NCI-H1436 treated with DMSO at 0.1 percent for 48 hours (cell line): Measurements from ENCODE around the gene B4GALT2.

Source experiments
- DNase-seq: peaks from one replicate; lab custom pipeline; 2025; lab: John Stamatoyannopoulos, UW

Gene B4GALT2

DNA sequence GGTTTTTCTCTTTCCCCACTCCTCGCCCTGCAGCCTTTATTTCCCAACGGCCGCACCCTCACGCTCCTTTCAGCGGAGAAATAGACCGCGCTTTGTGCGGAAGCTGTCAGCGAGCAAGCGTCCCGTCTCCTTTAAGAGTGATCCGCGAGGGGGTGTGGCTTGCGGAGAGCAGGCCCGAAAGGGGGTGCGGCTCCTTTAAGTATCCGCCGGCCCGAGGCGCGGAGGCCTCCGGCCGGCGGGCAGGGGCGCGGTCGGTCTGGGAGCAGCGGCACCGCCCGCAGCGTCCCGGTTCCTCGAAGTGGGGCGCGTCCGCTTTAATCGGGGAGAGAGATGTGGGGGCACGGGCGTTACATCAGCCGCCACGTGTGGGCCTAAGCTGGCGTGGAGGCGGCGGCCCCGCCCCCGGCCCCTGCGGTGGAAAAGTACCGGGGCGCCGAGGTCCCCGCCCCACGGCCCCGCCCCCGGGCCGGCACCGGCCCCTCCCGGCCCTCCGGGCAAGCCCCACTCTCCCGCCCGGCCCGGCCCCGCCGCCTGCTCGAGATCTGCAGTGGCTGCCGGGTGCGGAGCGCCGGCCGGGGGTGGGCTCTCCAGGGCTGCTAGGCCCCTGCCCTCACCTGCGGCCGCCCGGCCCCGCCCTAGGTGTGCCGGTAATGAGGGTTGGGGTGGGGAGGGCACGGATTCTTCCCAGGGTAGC lies 51.0 kb downstream of the B4GALT2 start:
- DNase-seq: no peak

DNA sequence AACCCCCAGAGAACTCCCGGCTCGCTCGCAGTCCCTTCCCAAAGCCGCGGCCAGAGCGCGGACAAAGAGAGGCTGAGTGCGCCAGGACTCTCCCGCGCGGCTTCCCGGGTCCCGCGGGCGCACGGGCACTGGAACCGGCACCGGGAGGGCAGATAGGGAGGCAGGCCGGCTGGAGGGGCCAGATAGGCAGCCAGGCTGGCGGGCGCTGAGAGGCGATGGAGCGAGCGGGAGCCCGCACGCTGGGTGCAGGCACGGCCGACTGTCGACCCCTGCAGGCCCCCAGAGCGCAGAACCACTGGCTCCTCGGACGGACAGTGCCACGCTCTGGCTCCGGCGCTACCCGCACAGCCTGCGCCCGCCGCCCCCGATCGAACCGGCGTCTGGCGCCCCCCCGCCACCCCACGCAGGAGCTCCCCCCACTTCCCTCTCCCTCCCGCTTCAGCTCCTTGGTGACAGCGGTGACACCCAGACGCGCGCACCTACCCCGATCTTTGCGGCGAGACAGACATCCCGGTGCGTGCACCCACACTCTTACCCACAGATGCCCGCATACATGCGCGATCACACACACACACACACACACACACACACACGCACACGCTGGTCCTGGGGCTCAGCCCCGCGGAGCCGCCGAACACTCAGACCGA lies 51.7 kb downstream of the B4GALT2 start:
- no peak for DNase-seq

DNA sequence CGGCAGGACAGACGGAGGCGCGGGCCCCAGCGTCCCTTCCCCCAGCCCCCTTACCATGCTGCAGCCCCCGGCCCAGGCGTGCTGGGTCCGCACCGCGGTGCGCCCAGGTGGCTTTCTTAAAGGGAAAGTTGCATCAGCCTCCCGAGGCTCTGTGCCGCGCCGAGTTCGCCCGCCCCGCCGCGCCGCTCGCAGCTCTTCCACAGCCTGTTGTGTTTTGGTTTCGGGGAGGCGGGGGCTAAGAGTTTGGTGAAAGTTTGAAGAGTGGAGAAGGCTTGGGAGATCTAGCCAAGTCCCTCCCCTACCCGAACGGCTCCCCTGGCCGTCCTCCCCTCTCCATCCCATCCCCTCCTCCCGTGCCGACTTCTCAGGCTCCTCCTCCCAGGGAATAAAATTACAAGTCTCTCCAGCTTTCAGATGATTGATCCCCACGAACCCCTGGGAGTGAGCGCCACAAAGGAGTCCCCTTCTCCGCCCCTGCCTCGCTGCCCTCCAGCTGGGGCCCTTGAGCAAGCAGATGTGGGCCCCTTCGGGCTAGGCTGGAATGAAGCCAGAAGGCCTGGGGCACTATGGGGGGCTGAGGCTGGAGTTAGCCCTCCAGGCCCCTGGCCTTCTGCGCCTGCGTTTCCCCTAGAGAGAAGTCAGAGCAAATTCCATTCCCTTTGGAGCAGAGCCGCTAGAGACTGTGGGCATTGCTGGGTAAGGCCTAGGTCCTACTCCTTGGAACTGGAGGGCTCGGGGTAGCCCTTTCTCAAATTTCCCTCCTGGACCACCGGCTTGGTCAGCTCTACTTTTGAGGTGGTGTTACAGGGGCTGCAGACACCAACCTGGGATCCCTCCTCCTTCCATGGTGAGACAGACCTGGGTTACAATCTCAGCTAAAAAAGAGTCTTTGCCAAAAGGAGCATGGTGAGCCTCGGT lies 52.5 kb downstream of the B4GALT2 start, which contains the start of gene SLC6A9:
TSS of gene SLC6A9 (minus strand) at position 211 of the 918 bp plus-strand sequence. CDS start 7,185 bp downstream, outside the sequence.
- no peak for DNase-seq

DNA sequence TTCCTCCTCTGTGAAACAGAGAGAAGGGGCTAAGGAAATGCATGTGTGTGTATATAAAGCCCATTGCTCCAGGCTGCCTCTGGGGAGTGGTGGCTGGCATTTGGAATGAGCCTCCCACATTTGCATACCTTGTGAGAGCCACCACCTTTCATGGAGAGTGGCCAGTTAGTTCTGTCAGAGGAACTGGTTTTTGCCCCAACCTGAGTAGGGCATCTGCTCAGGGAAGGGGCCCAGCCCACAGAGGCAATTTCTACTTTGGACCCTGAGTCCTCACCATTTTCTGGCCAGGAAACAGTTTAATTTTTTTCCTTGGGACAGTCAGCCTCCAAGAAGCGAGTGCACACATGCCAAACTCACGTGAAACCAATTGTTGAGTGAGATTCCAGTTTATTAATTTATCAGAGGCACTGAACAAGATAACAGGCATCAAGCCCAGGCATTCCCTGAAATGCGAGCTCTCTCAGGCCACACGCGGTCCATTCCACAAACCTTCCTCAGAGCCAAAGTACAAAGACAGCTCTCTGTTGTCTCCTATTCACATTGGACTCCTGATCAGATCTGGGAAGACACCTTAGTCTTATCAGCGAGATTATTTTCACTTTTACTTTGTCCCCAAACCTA lies 53.3 kb downstream of the B4GALT2 start:
- no peak for DNase-seq

DNA sequence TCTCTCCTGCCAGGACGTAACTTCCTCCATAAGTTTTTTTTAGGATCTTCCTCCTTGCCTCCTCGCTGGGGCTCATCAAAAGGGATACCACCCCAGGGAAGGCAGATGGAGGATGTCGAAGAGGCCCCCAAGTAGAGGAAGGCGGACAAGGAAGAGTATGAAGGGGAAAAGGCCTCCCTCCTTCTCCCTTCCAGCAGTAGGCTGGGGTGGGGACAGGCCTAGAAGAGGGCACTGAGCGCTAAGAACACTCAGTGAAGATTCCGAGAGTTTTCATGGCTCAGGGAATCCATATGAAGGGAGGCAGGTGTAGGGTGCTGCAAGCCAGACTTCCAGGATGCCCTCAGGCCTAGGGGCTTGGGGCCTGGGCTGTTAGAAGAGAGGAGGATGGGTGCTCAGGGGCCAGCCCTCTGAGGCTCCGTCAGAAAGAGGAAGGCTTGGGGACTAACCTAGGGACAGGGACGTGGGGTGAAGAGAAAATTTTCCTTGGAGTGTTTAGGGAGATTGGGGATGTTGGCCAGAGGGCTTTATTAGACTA lies 54.1 kb downstream of the B4GALT2 start:
- no peak for DNase-seq

DNA sequence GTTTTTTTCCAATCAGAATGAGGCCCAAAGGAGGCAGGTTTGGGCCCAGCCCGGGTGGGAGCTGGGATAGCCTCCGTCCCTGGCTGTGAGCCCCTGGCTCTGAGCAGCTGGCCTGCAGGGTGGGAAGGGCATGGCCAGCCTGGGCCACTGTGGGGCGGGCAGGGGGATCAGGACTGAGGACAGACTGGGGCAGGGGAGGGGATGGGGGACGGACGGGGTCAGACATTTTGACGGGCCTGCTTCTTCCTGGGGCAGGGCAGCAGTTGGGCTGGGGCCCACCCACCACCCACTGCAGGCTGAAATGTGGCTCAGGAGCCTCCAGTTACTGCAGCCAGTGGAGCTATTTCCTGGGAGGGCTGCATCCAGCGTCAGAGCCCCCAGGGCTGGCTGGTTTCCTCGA lies 54.7 kb downstream of the B4GALT2 start:
- DNase-seq: no peak

DNA sequence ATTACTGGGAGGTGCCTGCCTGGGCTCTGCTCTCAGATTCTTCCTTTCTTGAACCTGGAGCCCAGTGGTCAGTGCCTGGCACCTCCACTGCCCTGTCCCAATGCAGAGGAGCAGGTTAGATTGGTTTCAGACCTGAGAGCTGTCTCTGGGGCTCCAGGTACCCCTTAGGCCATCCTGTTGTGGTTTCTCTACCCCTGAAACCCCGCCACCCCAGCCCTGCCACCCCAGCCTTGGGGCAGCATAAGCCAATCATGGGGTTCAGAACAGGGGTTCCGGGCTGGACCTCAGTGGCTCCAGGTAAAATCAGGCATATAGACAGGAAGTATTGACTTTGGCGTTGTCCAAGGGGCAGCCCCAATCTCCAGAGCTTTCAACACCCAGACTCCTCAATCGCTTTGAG lies 55.4 kb downstream of the B4GALT2 start:
- DNase-seq: no peak

DNA sequence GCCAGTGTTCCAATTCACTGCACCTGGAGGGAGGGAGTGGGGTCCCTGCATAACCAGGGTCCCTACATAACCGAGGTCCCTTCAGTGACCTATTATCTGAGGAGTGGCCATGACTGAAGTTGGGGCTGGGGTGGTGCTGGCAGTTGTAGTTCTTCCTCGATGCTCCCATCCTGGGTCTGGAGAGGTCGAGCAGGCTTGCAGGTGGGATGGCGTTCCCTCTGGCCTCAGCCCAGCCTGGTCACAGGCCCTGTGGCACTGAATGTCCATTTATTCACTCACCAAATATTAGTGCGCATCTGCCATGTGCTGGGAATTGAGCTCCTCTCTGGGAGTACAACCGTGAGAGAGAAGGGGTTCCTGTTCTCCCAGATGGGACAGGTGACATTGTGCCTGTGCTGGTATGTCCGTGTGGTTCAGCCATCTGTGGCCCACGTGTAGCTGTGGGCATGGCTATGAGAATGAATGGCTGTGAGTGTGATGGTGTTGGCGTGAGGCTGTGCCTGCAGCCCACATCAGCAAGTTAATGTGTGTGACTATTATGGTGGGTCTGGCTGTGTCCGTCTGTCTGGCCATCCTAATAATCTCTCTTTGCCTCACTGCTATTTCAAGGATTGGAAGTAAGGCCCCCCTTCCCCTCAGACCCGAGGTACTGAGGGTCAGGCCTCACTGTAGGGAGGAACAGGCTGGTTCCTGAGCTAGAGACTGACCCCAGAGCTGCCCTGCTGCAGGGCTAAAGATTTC lies 56.1 kb downstream of the B4GALT2 start:
- DNase-seq: no peak

DNA sequence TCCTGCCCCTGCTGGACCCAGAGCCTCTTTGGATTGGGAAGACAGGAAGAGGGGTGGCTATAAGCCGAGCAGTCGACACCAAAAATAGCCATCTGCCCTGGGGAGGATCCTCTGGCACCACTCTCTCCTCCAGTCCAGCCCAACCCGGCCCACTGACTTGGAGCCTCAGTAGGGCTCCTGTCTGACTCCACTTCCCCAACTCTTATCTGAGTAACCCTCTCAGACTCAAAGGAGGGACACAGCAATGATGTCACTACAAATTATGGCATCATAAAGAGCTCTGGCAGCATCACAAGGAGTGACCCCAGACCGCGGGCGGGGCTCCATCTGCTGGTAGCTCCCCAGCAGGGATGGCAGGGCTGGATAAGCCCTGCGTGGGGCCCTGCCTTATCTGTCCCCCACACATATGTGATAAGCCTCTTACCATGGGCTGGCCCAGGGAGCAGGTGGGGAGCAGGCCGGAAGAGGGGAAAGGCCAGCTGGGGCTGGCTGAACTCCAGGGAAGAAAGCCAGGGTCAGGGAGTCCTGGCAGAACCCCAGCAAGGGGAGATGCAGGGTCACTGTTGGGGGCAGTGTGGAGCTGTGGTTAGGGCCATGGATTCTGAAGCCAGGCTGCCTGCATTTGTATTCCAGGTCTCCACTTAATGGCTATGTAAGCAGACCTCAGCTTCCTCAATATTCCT lies 56.9 kb downstream of the B4GALT2 start:
- DNase-seq: no peak

DNA sequence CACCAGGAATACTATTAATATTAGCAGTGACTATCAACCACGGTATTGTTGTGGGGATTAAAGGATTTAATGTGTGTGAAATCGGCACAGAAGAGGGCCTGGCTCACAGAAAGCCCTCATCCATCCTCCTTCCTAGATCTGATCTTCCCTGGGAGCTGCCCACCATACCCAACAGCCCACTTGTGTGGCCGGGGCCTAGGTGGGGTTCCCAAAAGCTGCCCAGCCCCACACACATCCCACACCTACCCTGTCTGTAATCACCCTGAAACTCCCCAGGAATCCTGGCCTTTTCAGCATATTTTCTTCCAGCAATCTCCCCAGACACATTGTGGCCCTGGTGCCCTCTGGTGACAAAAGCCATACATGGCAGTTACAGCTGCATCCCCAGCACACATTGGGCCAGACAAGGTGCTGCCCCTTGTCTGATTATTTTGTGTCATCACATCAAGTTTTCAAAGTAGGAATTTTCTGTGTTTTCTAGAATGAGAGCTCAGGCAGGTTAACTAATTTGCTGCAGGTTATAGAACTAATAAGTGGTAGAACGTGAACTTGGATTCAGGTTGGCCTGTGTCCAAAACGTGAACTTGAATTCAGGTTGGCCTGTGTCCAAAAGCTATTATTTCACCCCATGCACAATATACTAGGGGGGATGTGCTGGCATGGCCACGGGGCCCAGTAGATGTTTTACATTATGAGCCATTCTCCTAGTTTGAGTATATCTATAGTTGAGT lies 57.6 kb downstream of the B4GALT2 start:
- no peak for DNase-seq

DNA sequence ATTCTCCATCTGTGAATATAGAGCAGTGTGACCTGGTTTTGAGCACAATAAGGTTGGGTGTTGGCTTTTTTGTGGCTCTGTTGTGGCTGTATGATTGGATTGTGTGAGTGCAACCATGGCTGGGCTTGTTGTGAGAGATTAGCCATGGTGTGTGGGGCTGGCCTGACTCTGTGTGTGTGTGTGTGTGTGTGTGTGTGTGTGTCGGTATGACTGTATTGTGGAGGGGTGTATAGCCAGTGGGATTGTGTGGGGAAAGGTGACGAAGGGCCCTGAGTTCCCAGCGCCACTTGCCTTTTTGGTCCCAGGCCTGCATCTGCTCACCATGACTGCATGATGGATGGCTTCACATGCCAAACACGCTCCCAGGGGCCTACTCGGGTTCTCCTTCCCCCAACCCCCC lies 58.1 kb downstream of the B4GALT2 start:
- no peak for DNase-seq

DNA sequence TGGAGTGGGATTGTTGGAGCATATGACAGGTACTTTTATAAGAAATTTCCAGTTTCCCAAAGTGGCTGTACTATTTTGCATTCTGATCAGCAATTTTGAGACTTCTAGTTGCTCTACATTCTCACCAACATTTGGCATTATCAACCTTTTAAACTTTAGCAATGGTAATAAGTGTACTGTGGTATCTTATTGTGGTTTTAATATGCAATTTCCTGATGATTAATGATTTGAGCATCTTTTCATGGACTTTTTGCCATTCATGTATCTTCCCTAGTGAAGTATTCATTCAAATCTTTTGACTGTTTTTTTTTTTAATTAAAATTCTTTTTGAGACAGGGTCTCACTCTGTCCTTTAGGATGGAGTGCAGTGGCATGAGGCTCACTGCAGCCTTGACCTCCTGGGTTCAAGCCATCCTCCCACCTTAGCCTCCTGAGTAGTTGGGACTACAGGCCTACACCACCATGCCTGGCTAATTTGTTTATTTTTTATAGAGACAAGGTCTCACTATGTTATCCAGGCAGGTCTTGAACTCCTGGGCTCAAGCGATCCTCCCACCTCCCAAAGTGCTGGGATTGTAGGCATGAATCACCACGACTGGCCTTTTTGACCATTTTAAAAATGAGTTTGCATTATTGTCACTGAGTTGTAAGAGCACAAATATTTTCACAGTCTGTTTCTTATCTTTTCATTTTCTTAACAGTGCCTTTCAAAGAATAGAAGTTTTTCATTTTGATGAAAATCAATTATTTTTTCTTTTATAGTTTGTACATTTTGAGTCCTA lies 60.1 kb downstream of the B4GALT2 start:
- no peak for DNase-seq

DNA sequence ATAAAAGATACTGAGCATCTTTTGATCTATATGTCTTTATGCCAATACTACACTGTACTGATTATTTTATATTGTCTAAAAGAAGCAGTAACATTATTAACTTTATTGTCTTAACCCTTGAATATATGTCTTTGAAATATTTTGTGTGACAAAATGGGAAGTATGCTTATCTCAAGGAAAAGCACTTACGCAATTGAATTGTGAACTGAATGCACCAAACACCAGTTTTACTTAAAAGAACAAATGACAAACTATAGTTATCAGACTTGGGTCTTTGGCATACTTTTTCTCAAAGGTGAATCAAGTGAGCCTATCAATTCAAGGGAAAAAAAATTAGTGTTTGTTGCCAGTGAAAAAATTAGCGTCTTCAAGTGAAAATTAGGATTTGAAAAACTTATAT lies 61.4 kb downstream of the B4GALT2 start:
- DNase-seq: no peak
